Endodermal cell (in vitro differentiated cells): Measurements from ENCODE around the gene KCNJ2. TPM values are rescaled to one million over a fixed set of nuclear protein-coding genes. Genes with fewer than 3 reads are reported as not detected.

Experiments
- DNase-seq: peaks from one replicate; pipeline ENCODE4 v3.0.0-alpha.2; 2017
- H3K27ac ChIP-seq: 2 replicates; pipeline ENCODE4 v1.5.1; 2013; ENCODE audit warnings: mild to moderate bottlenecking, low read depth, low read length, moderate library complexity
- H3K27me3 ChIP-seq: 2 replicates; pipeline ENCODE4 v1.6.1; 2013; ENCODE audit warnings: mild to moderate bottlenecking, low read length, moderate library complexity; ENCODE audit not compliant: insufficient read depth, control insufficient read depth, poor library complexity, severe bottlenecking
- H3K36me3 ChIP-seq: 2 replicates; pipeline ENCODE4 v1.7.0; 2013; ENCODE audit warnings: mild to moderate bottlenecking, low read length, moderate library complexity; ENCODE audit not compliant: control insufficient read depth, insufficient read depth
- H3K4me1 ChIP-seq: one replicate; pipeline ENCODE4 v1.7.0; 2013; ENCODE audit warnings: low read length; ENCODE audit not compliant: control insufficient read depth, insufficient read depth
- H3K4me3 ChIP-seq: 2 replicates; pipeline ENCODE4 v1.5.1; 2013; ENCODE audit warnings: mild to moderate bottlenecking, low read length, moderate library complexity
- H3K9ac ChIP-seq: 2 replicates; pipeline ENCODE4 v1.6.1; 2013; ENCODE audit warnings: mild to moderate bottlenecking, low read length, moderate library complexity; ENCODE audit not compliant: poor library complexity, severe bottlenecking; ENCODE audit errors: extremely low read depth
- H3K9me3 ChIP-seq: 2 replicates; pipeline ENCODE4 v1.6.1; 2013; ENCODE audit warnings: mild to moderate bottlenecking, low read length, moderate library complexity; ENCODE audit not compliant: control insufficient read depth
- H3K27ac Mint-ChIP-seq: 2 replicates; pipeline ENCODE4 v1.8.0; 2020; ENCODE audit warnings: mixed read lengths
- H3K27me3 Mint-ChIP-seq: 2 replicates; pipeline ENCODE4 v1.8.0; 2021; ENCODE audit warnings: mild to moderate bottlenecking, mixed read lengths; ENCODE audit not compliant: insufficient read depth
- H3K36me3 Mint-ChIP-seq: 2 replicates; pipeline ENCODE4 v1.8.0; 2020; ENCODE audit warnings: low read depth, mixed read lengths
- H3K4me1 Mint-ChIP-seq: 2 replicates; pipeline ENCODE4 v1.8.0; 2020; ENCODE audit warnings: mixed read lengths
- H3K4me3 Mint-ChIP-seq: 2 replicates; pipeline ENCODE4 v1.8.0; 2020; ENCODE audit warnings: mild to moderate bottlenecking, moderate library complexity, mixed read lengths
- H3K9me3 Mint-ChIP-seq: 2 replicates; pipeline ENCODE4 v1.8.0; 2020; ENCODE audit warnings: mild to moderate bottlenecking, mixed read lengths
- CTCF ChIP-seq: fragments of 200-600 bp; sonication (generic); conservative IDR thresholded peaks from 2 replicates; pipeline ENCODE4 v1.5.0; 2021; ENCODE audit warnings: antibody characterized with exemption, mild to moderate bottlenecking
- WGBS, 2 experiments: methylation state at CpG; one replicate each; pipeline versions ENCODE4 v1.1.5 to v1.1.7; 2013; ENCODE audit warnings: missing lambda C conversion rate in 2 of 2, mixed read lengths in 1 of 2; ENCODE audit not compliant: insufficient coverage in 1 of 2, insufficient read length in 1 of 2; 5-methylcytosine and 5-hydroxymethylcytosine counted together
- total RNA-seq, 2 donors: library from RNA; stranded (reverse); fragmentation: NEBNext Ultra II Directional in 1 of 2; extraction: Animal tissue kit (Norgen Biotek cat#: 25700) in 1 of 2; gene quantifications; 2 replicates in 1 of 2; 3 replicates in 1 of 2; pipeline ENCODE4 v1.2.1, GENCODE V29; 2021

KCNJ2 gene
- total RNA-seq, 2 donors from 2014 or later, result 0.35 to 1.3 TPM

GRCh38 chr17:70165383-70165782, 3.9 kb upstream of the KCNJ2 start:
- H3K27ac ChIP-seq, result no peak overlapping the region
- Mint-ChIP-seq H3K4me1 (peaks cover 11% of the 10 kb centered on the region), H3K27me3 (peaks cover 18% of the 10 kb centered on the region), H3K27ac (no peak overlapping the region), H3K4me3 (no peak overlapping the region), H3K9me3 (peaks cover 2% of the 10 kb centered on the region), H3K36me3 (no peaks in the 10 kb centered on the region)
- no peak overlapping the region for H3K4me3 ChIP-seq
- no peaks in the 10 kb centered on the region for H3K4me1 ChIP-seq
- TF ChIP-seq CTCF, result no peak
- H3K36me3 ChIP-seq, result no peaks in the 10 kb centered on the region
- WGBS, 2 experiments, result 81 to 100% methylated on average over 1 to 2 of the region's 2 CpGs
- peaks cover 24% of the 10 kb centered on the region for H3K27me3 ChIP-seq
- no peak for DNase-seq
- no peaks in the 10 kb centered on the region for H3K9me3 ChIP-seq
- no peak overlapping the region for H3K9ac ChIP-seq

GRCh38 chr17:70166615-70167014, 2.7 kb upstream of the KCNJ2 start:
- H3K27me3 Mint-ChIP-seq, result peaks cover 29% of the 10 kb centered on the region
- H3K36me3 Mint-ChIP-seq, result no peaks in the 10 kb centered on the region
- no peak overlapping the region for H3K9ac ChIP-seq
- H3K36me3 ChIP-seq, result no peaks in the 10 kb centered on the region
- H3K27ac Mint-ChIP-seq, result no peak overlapping the region
- no peak for DNase-seq
- no peaks in the 10 kb centered on the region for H3K4me1 ChIP-seq
- no peak overlapping the region for H3K4me3 ChIP-seq
- peaks cover 2% of the 10 kb centered on the region for H3K9me3 Mint-ChIP-seq
- no peak overlapping the region for H3K27ac ChIP-seq
- WGBS, 2 experiments, result 92 to 93% methylated on average over 2 to 4 of the region's 4 CpGs
- H3K27me3 ChIP-seq, result peaks cover 37% of the 10 kb centered on the region
- TF ChIP-seq CTCF, result no peak
- H3K4me1 Mint-ChIP-seq, result peaks cover 13% of the 10 kb centered on the region
- no peaks in the 10 kb centered on the region for H3K9me3 ChIP-seq
- no peak overlapping the region for H3K4me3 Mint-ChIP-seq

- Mint-ChIP-seq H3K27ac (peak overlapping the region; percentile 9), H3K4me1 (peaks cover 13% of the 10 kb centered on the region)
- H3K9ac ChIP-seq, result peak overlapping the region; percentile 18
Measured at GRCh38 chr17:70168044-70168976, 1.0 kb upstream of the KCNJ2 start.

More at GRCh38 chr17:70168044-70168976, 1.0 kb upstream of the KCNJ2 start:
- Histone ChIP-seq H3K4me1 (no peaks in the 10 kb centered on the region), H3K27ac (no peak overlapping the region), H3K27me3 (peaks cover 53% of the 10 kb centered on the region), H3K9me3 (no peaks in the 10 kb centered on the region), H3K4me3 (peak overlapping the region; percentile 88), H3K36me3 (no peaks in the 10 kb centered on the region)
- peaks cover 38% of the 10 kb centered on the region for H3K27me3 Mint-ChIP-seq
- H3K36me3 Mint-ChIP-seq, result no peaks in the 10 kb centered on the region
- peaks cover 2% of the 10 kb centered on the region for H3K9me3 Mint-ChIP-seq
- WGBS, 2 experiments, result 1 to 2% methylated on average over 14 to 42 of the region's 45 CpGs
- DNase-seq, result peak; percentile 92
- peak overlapping the region; percentile 82 for H3K4me3 Mint-ChIP-seq
- peak; percentile 85 for TF ChIP-seq CTCF
